Measurements from ENCODE around the gene SLC25A13. TPM values are rescaled to one million over a fixed set of nuclear protein-coding genes. Genes with fewer than 3 reads are reported as not detected.

The SLC25A13 gene
- total and polyA plus RNA-seq, 2 of the 8 experiments (the other 6 are each of a cell fraction or from before 2014, with no cell fraction given), result 30.8 to 85.4 TPM

GRCh38 chr7:96224073-96224472 lies 97.8 kb downstream of the SLC25A13 start:
- Histone ChIP-seq H3K4ac (replicated peaks; ENCODE audit: insufficient read length, low read depth, low read length) (no peak overlapping the region), H3K18ac (ENCODE audit: extremely low read depth, low read length) (no peak overlapping the region), H2BK12ac (ENCODE audit: low read depth, low read length) (no peak overlapping the region), H4K5ac (ENCODE audit: insufficient read length, low read depth, low read length) (no peak overlapping the region), H3K4me2 (ENCODE audit: insufficient read depth in 1 of 2, low read depth in 2 of 2, low read length in 2 of 2) (no peak overlapping the region), H2AK5ac (ENCODE audit: low read depth, low read length) (no peak overlapping the region), H2BK120ac (replicated peaks; ENCODE audit: low read depth, low read length) (no peak overlapping the region), H3K9ac (replicated peaks in 1 of 4; ENCODE audit: extremely low read depth in 1 of 4, low read depth in 3 of 4, low read length in 3 of 4) (no peak overlapping the region), H2BK5ac (ENCODE audit: low read depth, low read length) (no peak overlapping the region), H3K14ac (ENCODE audit: insufficient read length) (no peak overlapping the region), H3K27ac (ENCODE audit: low read depth, low read length) (no peak overlapping the region), H3K4me3 (ENCODE audit: extremely low read depth in 1 of 4, insufficient read depth in 2 of 4, low read depth in 3 of 4, low read length in 4 of 4) (no peak overlapping the region), H2AFZ (ENCODE audit: low read length) (no peak overlapping the region), H3K9me3 (ENCODE audit: insufficient read depth in 2 of 2, low read depth in 1 of 2, low read length in 1 of 2) (peaks cover 0 to 9% of the 10 kb centered on the region in 2 experiments; a peak in 1 of 4 replicates), H3K79me1 (ENCODE audit: low read depth, low read length) (0 out of 2 replicates have a peak, but pooled peaks cover 2% of the 10 kb centered on the region), H3K27me3 (replicated peaks in 1 of 4; ENCODE audit: control insufficient read depth in 3 of 4, extremely low read depth in 1 of 4, insufficient read depth in 3 of 4, low read length in 3 of 4) (no peaks in the 10 kb centered on the region), H3K4me1 (replicated peaks in 1 of 4; ENCODE audit: control insufficient read depth in 3 of 4, insufficient read depth in 4 of 4, low read length in 3 of 4) (no peaks in the 10 kb centered on the region), H3K56ac (replicated peaks; ENCODE audit: insufficient read length, low read depth, low read length) (no peak overlapping the region), H4K91ac (replicated peaks; ENCODE audit: insufficient read length, low read length) (no peak overlapping the region), H3K23me2 (ENCODE audit: low read depth, low read length) (no peaks in the 10 kb centered on the region), H4K20me1 (replicated peaks in 1 of 2; ENCODE audit: control insufficient read depth in 1 of 2, insufficient read depth in 2 of 2, low read length in 2 of 2) (peaks cover 2 to 3% of the 10 kb centered on the region in 2 experiments), H3K36me3 (ENCODE audit: control insufficient read depth in 2 of 4, insufficient read depth in 4 of 4, low read length in 3 of 4) (peaks cover 0 to 8% (median 0%) of the 10 kb centered on the region in 4 experiments; a peak in 1 of 8 replicates), H3K79me2 (ENCODE audit: control insufficient read depth in 1 of 2, insufficient read depth in 2 of 2, low read length in 2 of 2) (no peaks in the 10 kb centered on the region), H2BK20ac (ENCODE audit: low read length) (no peak overlapping the region), H4K8ac (ENCODE audit: extremely low read depth, insufficient read depth, low read length) (no peak overlapping the region), H2BK15ac (ENCODE audit: low read length) (no peak overlapping the region), H3K23ac (ENCODE audit: insufficient read length) (no peak overlapping the region)
- no peak for FAIRE-seq
- DNase-seq (ENCODE audit: low read depth in 1 of 2, low spot score in 2 of 2), result no peak
- ChIA-PET CTCF (ENCODE audit: partially characterized antibody) (interaction anchor here (0.6 to 2.1 kb wide), 12 partner anchors 10 to 199 kb away, joined by 3 to 12 read pairs (median 4); no protein-coding TSS in a partner anchor), POLR2A (ENCODE audit: partially characterized antibody) (no interaction called here)
- WGBS, 2 experiments (ENCODE audit: extremely low coverage in 1 of 2, insufficient coverage in 1 of 2, insufficient read length in 1 of 2, insufficient replicate concordance in 2 of 2, low coverage in 1 of 2, low lambda C conversion rate in 2 of 2, missing lambda C conversion rate in 1 of 2), result 89% methylated on average over 3 of the region's 3 CpGs; no CpG with 5 or more reads in 1 of the 2 experiments
- no peak for TF ChIP-seq ATF2 (IDR thresholded peaks at IDR 0.05; ENCODE audit: low read length)
- no peak for TF ChIP-seq EZH2 (IDR thresholded peaks at IDR 0.05; ENCODE audit: low read depth, low read length, severe bottlenecking)
- no peak for TF ChIP-seq TEAD4 (IDR thresholded peaks at IDR 0.05; ENCODE audit: low read depth, low read length)
- TF ChIP-seq, protein P1, sequence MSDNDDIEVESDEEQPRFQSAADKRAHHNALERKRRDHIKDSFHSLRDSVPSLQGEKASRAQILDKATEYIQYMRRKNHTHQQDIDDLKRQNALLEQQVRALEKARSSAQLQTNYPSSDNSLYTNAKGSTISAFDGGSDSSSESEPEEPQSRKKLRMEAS (IDR thresholded peaks at IDR 0.05), result no peak
- no peak for TF ChIP-seq RFX5 (IDR thresholded peaks at IDR 0.05; ENCODE audit: borderline replicate concordance, low read depth, low read length)
- no peak for TF ChIP-seq RBBP5 (IDR thresholded peaks at IDR 0.05; ENCODE audit: borderline replicate concordance, low read depth, low read length)
- TF ChIP-seq BACH1 (IDR thresholded peaks at IDR 0.05; ENCODE audit: low read length), result no peak
- TF ChIP-seq YY1 (IDR thresholded peaks at IDR 0.05; ENCODE audit: low read depth, low read length), result no peak
- no peak for TF ChIP-seq SIRT6 (IDR thresholded peaks at IDR 0.05; ENCODE audit: low read length)
- TF ChIP-seq BRCA1 (IDR thresholded peaks at IDR 0.05; ENCODE audit: low read depth, low read length), result no peak
- TF ChIP-seq HDAC6 (IDR thresholded peaks at IDR 0.05; ENCODE audit: low read depth, low read length), result no peak
- TF ChIP-seq GTF2F1 (IDR thresholded peaks at IDR 0.05; ENCODE audit: borderline replicate concordance, low read depth, low read length), result no peak
- no peak for TF ChIP-seq TBP (IDR thresholded peaks at IDR 0.05; ENCODE audit: low read depth, low read length)

All from H1 (cell line).